PC-9 (cell line): ENCODE data around the gene DGKE. TPM values are rescaled to one million over a fixed set of nuclear protein-coding genes. Genes with fewer than 3 reads are reported as not detected.

Experiments
- BruUV-seq: library from RNA; stranded (reverse); fragments of 400-500 nt; replicated peaks from 2 replicates; lab custom pipeline; 2021; lab: Mats Ljungman, UMichigan
- CTCF ChIA-PET: fragments of 300-600 bp; sonication (Branson Sonifier 250); formaldehyde crosslinking; loops from one replicate; lab custom pipeline; 2022; ENCODE audit warnings: antibody characterized with exemption; lab: Charles Lee
- POLR2A ChIA-PET: fragments of 300-600 bp; sonication (Branson Sonifier 250); formaldehyde crosslinking; loops from one replicate; lab custom pipeline; 2022; ENCODE audit warnings: antibody characterized with exemption; ENCODE audit not compliant: unreplicated experiment; lab: Charles Lee
- DNase-seq, 2 experiments: peaks; one replicate each; pipeline versions ENCODE4 v3.0.0 to v3.0.0-alpha.2; 2015 to 2022; ENCODE audit warnings: mixed read lengths in 1 of 2
- H2AFZ ChIP-seq: fragments of 200-600 bp; sonication (generic); 2 replicates; pipeline ENCODE4 v1.8.1; 2017; ENCODE audit warnings: antibody characterized with exemption
- H3F3A ChIP-seq: fragments of 200-600 bp; sonication (generic); 2 replicates; pipeline ENCODE4 v1.8.1; 2017; ENCODE audit warnings: antibody characterized with exemption, mild to moderate bottlenecking, low read depth; ENCODE audit not compliant: insufficient read depth
- H3K27ac ChIP-seq: fragments of 200-600 bp; sonication (generic); 2 replicates; pipeline ENCODE4 v1.6.1; 2016; ENCODE audit warnings: mixed run types
- H3K27me3 ChIP-seq: fragments of 200-600 bp; sonication (generic); 2 replicates; pipeline ENCODE4 v1.6.1; 2016; ENCODE audit warnings: low read depth, mixed run types; ENCODE audit not compliant: insufficient read depth
- H3K36me3 ChIP-seq: fragments of 200-600 bp; sonication (generic); 2 replicates; pipeline ENCODE4 v1.6.1; 2016; ENCODE audit warnings: low read depth, mixed run types
- H3K4me1 ChIP-seq: fragments of 200-600 bp; sonication (generic); replicated peaks from 2 replicates; pipeline ENCODE4 v1.6.1; 2016; ENCODE audit warnings: mixed run types; ENCODE audit not compliant: insufficient read depth
- H3K4me2 ChIP-seq: fragments of 200-600 bp; sonication (generic); 2 replicates; pipeline ENCODE4 v1.6.1; 2017; ENCODE audit warnings: mixed run types
- H3K4me3 ChIP-seq: fragments of 200-600 bp; sonication (generic); 2 replicates; pipeline ENCODE4 v1.6.1; 2016; ENCODE audit warnings: mixed run types
- H3K79me2 ChIP-seq: fragments of 200-600 bp; sonication (generic); 2 replicates; pipeline ENCODE4 v1.6.1; 2017; ENCODE audit warnings: low read depth, mixed run types
- H3K9me2 ChIP-seq: fragments of 200-600 bp; sonication (generic); 2 replicates; pipeline ENCODE4 v1.8.1; 2017; ENCODE audit warnings: mild to moderate bottlenecking; ENCODE audit not compliant: insufficient read depth
- H3K9me3 ChIP-seq: fragments of 200-600 bp; sonication (generic); 2 replicates; pipeline ENCODE4 v1.8.1; 2016; ENCODE audit warnings: low read depth; ENCODE audit not compliant: insufficient read depth
- H4K20me1 ChIP-seq: fragments of 200-600 bp; sonication (generic); 2 replicates; pipeline ENCODE4 v1.8.1; 2017; ENCODE audit not compliant: insufficient read depth
- CTCF ChIP-seq: fragments of 200-600 bp; sonication (generic); conservative IDR thresholded peaks from 2 replicates; pipeline ENCODE4 v1.6.1; 2017; ENCODE audit warnings: mixed run types, antibody characterized with exemption, mild to moderate bottlenecking, moderate library complexity
- EZH2 ChIP-seq: fragments of 200-600 bp; sonication (generic); IDR thresholded peaks from 2 replicates; pipeline ENCODE4 v1.8.0; 2017; ENCODE audit warnings: antibody characterized with exemption, low read depth
- intact Hi-C: fragments of 100-400 bp; cut with micrococcal nuclease; formaldehyde crosslinking; loops from one replicate; pipeline ENCODE4 v1.10.0; 2022; ENCODE audit not compliant: unreplicated experiment
- total RNA-seq: library from RNA; stranded (reverse); gene quantifications from 2 replicates; pipeline ENCODE4 v1.2.3, GENCODE V29; 2021

DGKE gene
- total RNA-seq, 1 experiment from 2014 or later = 11.0 TPM

- intact Hi-C loops = loop anchor here (5.0 kb wide), 1 partner anchor 60 kb away; no protein-coding TSS in a partner anchor
- no TSS peak for BruUV-seq
- Histone ChIP-seq H3K9me3 (no peaks in the 10 kb centered on the region), H3F3A (no peaks in the 10 kb centered on the region), H3K36me3 (peaks cover 39% of the 10 kb centered on the region), H3K27ac (no peak overlapping the region), H2AFZ (no peak overlapping the region), H3K9me2 (no peaks in the 10 kb centered on the region), H3K4me2 (no peak overlapping the region), H3K79me2 (no peaks in the 10 kb centered on the region), H3K4me1 (no peaks in the 10 kb centered on the region), H3K27me3 (no peaks in the 10 kb centered on the region), H3K4me3 (no peak overlapping the region), H4K20me1 (peaks cover 9% of the 10 kb centered on the region)
- ChIA-PET CTCF (interaction anchor here (0.6 kb wide), 1 partner anchor 26 kb away, joined by 3 read pairs; no protein-coding TSS in a partner anchor), POLR2A (no interaction called here)
- TF ChIP-seq EZH2 = no peak
- TF ChIP-seq CTCF = no peak
- no peak for DNase-seq
Observed at GRCh38 chr17:56896968-56897359, 63.0 kb downstream of the DGKE start.

- DNase-seq = no peak
- no peaks in the 10 kb centered on the region for H3F3A ChIP-seq
- CTCF ChIA-PET = interaction anchor here (0.6 kb wide), 1 partner anchor 27 kb away, joined by 3 read pairs; no protein-coding TSS in a partner anchor
- no peak overlapping the region for H3K27ac ChIP-seq
- TF ChIP-seq CTCF = no peak
- no peak for TF ChIP-seq EZH2
- H3K4me1 ChIP-seq = 0 out of 2 replicates have a peak, but pooled peaks cover 6% of the 10 kb centered on the region
- peaks cover 35% of the 10 kb centered on the region for H3K36me3 ChIP-seq
- no peak overlapping the region for H2AFZ ChIP-seq
- no peaks in the 10 kb centered on the region for H3K9me3 ChIP-seq
- POLR2A ChIA-PET = no interaction called here
- H3K4me3 ChIP-seq = no peak overlapping the region
- H3K79me2 ChIP-seq = no peaks in the 10 kb centered on the region
- H3K27me3 ChIP-seq = no peaks in the 10 kb centered on the region
- no TSS peak for BruUV-seq
- no peak overlapping the region for H3K4me2 ChIP-seq
- intact Hi-C loops = loop anchor here (5.0 kb wide), 1 partner anchor 61 kb away; no protein-coding TSS in a partner anchor
- no peaks in the 10 kb centered on the region for H3K9me2 ChIP-seq
- peaks cover 13% of the 10 kb centered on the region for H4K20me1 ChIP-seq
Observed at GRCh38 chr17:56897646-56898424, 63.9 kb downstream of the DGKE start.

- no peaks in the 10 kb centered on the region for H3K27me3 ChIP-seq
- ChIA-PET POLR2A (no interaction called here), CTCF (interaction anchor here (0.6 kb wide), 1 partner anchor 1121 kb away, joined by 10 read pairs; no protein-coding TSS in a partner anchor)
- no peak overlapping the region for H3K4me3 ChIP-seq
- no peaks in the 10 kb centered on the region for H3K79me2 ChIP-seq
- no peak overlapping the region for H2AFZ ChIP-seq
- no TSS peak for BruUV-seq
- no peaks in the 10 kb centered on the region for H3K9me2 ChIP-seq
- H3F3A ChIP-seq = no peaks in the 10 kb centered on the region
- TF ChIP-seq EZH2 (no peak), CTCF (no peak)
- intact Hi-C loops = loop anchor here (5.0 kb wide), 1 partner anchor 62 kb away; no protein-coding TSS in a partner anchor
- no peak overlapping the region for H3K4me2 ChIP-seq
- peaks cover 44% of the 10 kb centered on the region for H3K36me3 ChIP-seq
- peaks cover 13% of the 10 kb centered on the region for H4K20me1 ChIP-seq
- DNase-seq = no peak
- no peaks in the 10 kb centered on the region for H3K9me3 ChIP-seq
- H3K4me1 ChIP-seq = 0 out of 2 replicates have a peak, but pooled peaks cover 6% of the 10 kb centered on the region
- H3K27ac ChIP-seq = no peak overlapping the region
Observed at GRCh38 chr17:56898874-56899273, 64.9 kb downstream of the DGKE start.
